H1 (cell line): ENCODE measurements around the gene ELFN1. TPM values are rescaled to one million over a fixed set of nuclear protein-coding genes. Genes with fewer than 3 reads are reported as not detected.

ENCODE experiments used
- CTCF ChIA-PET: fragments of 300-600 bp; sonication (Branson Sonifier 250); formaldehyde crosslinking; loops from one replicate; lab custom pipeline; 2021; ENCODE audit not compliant: partially characterized antibody; lab: Charles Lee
- POLR2A ChIA-PET: fragments of 300-600 bp; sonication (Branson Sonifier 250); formaldehyde crosslinking; loops from one replicate; lab custom pipeline; 2021; ENCODE audit warnings: inconsistent platforms; ENCODE audit not compliant: partially characterized antibody; lab: Charles Lee
- DNase-seq, 2 experiments: peaks; one replicate each; pipeline versions ENCODE4 v3.0.0 to v3.0.0-alpha.2; 2010 to 2022; ENCODE audit warnings: low spot score in 2 of 2, low read depth in 1 of 2, mixed read lengths in 1 of 2
- FAIRE-seq: peaks from 2 replicates; lab custom pipeline; 2011; peaks lifted over from hg19 to GRCh38; lab: Jason Lieb, UNC
- H2AFZ ChIP-seq: 2 replicates; pipeline ENCODE4 v1.8.1; 2012; ENCODE audit warnings: low read length, inconsistent platforms
- H2AK5ac ChIP-seq: 2 replicates; pipeline ENCODE4 v1.6.1; 2013; ENCODE audit warnings: low read depth, low read length
- H2BK120ac ChIP-seq: replicated peaks from 2 replicates; pipeline ENCODE3; 2013; ENCODE audit warnings: low read depth, low read length, inconsistent platforms
- H2BK12ac ChIP-seq: 2 replicates; pipeline ENCODE4 v1.6.1; 2013; ENCODE audit warnings: low read depth, low read length
- H2BK15ac ChIP-seq: 2 replicates; pipeline ENCODE4 v1.6.1; 2013; ENCODE audit warnings: low read length
- H2BK20ac ChIP-seq: 2 replicates; pipeline ENCODE4 v1.6.1; 2013; ENCODE audit warnings: low read length
- H2BK5ac ChIP-seq: 2 replicates; pipeline ENCODE4 v1.6.1; 2013; ENCODE audit warnings: low read depth, low read length
- H3K14ac ChIP-seq: 2 replicates; pipeline ENCODE4 v1.6.1; 2013; ENCODE audit warnings: inconsistent platforms; ENCODE audit not compliant: insufficient read length
- H3K18ac ChIP-seq: 2 replicates; pipeline ENCODE4 v1.6.1; 2013; ENCODE audit warnings: low read length; ENCODE audit errors: extremely low read depth
- H3K23ac ChIP-seq: 2 replicates; pipeline ENCODE4 v1.6.1; 2013; ENCODE audit warnings: inconsistent platforms; ENCODE audit not compliant: insufficient read length
- H3K23me2 ChIP-seq: 2 replicates; pipeline ENCODE4 v1.6.1; 2013; ENCODE audit warnings: low read depth, low read length
- H3K27ac ChIP-seq: 2 replicates; pipeline ENCODE4 v1.6.1; 2011; ENCODE audit warnings: low read depth, low read length, inconsistent platforms
- H3K27me3 ChIP-seq, 4 experiments: replicated peaks in 1 of 4; 1 replicate in 1 of 4; 2 replicates in 3 of 4; pipeline versions ENCODE4 v1.6.1 to v1.8.1; 2011 to 2013; ENCODE audit warnings: low read length in 3 of 4, mild to moderate bottlenecking in 3 of 4, inconsistent platforms in 2 of 4, mixed read lengths in 2 of 4, moderate library complexity in 1 of 4; ENCODE audit not compliant: control insufficient read depth in 3 of 4, insufficient read depth in 3 of 4; ENCODE audit errors: extremely low read depth in 1 of 4
- H3K36me3 ChIP-seq, 4 experiments: 2 replicates each; pipeline versions ENCODE4 v1.6.1 to v1.8.1; 2011 to 2013; ENCODE audit warnings: mild to moderate bottlenecking in 4 of 4, low read length in 3 of 4, moderate library complexity in 2 of 4, control low read depth in 1 of 4, inconsistent platforms in 1 of 4; ENCODE audit not compliant: insufficient read depth in 4 of 4, control insufficient read depth in 2 of 4
- H3K4ac ChIP-seq: replicated peaks from 2 replicates; pipeline ENCODE3; 2013; ENCODE audit warnings: low read length, low read depth, mixed read lengths, inconsistent platforms; ENCODE audit not compliant: insufficient read length
- H3K4me1 ChIP-seq, 4 experiments: replicated peaks in 1 of 4; 1 replicate in 1 of 4; 2 replicates in 3 of 4; pipeline versions ENCODE4 v1.6.1 to v1.8.1; 2011 to 2013; ENCODE audit warnings: low read length in 3 of 4, inconsistent platforms in 2 of 4, mixed read lengths in 1 of 4; ENCODE audit not compliant: insufficient read depth in 4 of 4, control insufficient read depth in 3 of 4
- H3K4me2 ChIP-seq, 2 experiments: 2 replicates each; pipeline versions ENCODE4 v1.6.1 to v1.8.1; 2011 to 2013; ENCODE audit warnings: low read depth in 2 of 2, low read length in 2 of 2, control low read depth in 1 of 2, inconsistent platforms in 1 of 2, mild to moderate bottlenecking in 1 of 2; ENCODE audit not compliant: insufficient read depth in 1 of 2
- H3K4me3 ChIP-seq, 4 experiments: fragments of 200-600, 300-600 bp in 1 of 4; sonication (generic), shearing (Covaris generic), sonication (Bioruptor Twin) in 1 of 4; 2 replicates each; pipeline versions ENCODE4 v1.5.1 to v1.8.1; 2011 to 2016; ENCODE audit warnings: low read length in 4 of 4, low read depth in 3 of 4, control low read depth in 2 of 4, inconsistent platforms in 2 of 4, mild to moderate bottlenecking in 2 of 4, mixed read lengths in 1 of 4, moderate library complexity in 1 of 4; ENCODE audit not compliant: insufficient read depth in 2 of 4; ENCODE audit errors: extremely low read depth in 1 of 4
- H3K56ac ChIP-seq: replicated peaks from 2 replicates; pipeline ENCODE3; 2013; ENCODE audit warnings: low read depth, mild to moderate bottlenecking, mixed read lengths, low read length, inconsistent platforms; ENCODE audit not compliant: insufficient read length
- H3K79me1 ChIP-seq: 2 replicates; pipeline ENCODE4 v1.6.1; 2013; ENCODE audit warnings: low read depth, low read length, control low read depth
- H3K79me2 ChIP-seq, 2 experiments: 2 replicates each; pipeline versions ENCODE4 v1.6.1 to v1.8.1; 2012 to 2013; ENCODE audit warnings: low read length in 2 of 2, mild to moderate bottlenecking in 2 of 2, inconsistent platforms in 1 of 2; ENCODE audit not compliant: insufficient read depth in 2 of 2, control insufficient read depth in 1 of 2
- H3K9ac ChIP-seq, 4 experiments: replicated peaks in 1 of 4; 1 replicate in 1 of 4; 2 replicates in 3 of 4; pipeline versions ENCODE4 v1.6.1 to v1.8.1; 2011 to 2013; ENCODE audit warnings: low read depth in 3 of 4, low read length in 3 of 4, control low read depth in 2 of 4, mild to moderate bottlenecking in 2 of 4, moderate library complexity in 2 of 4, inconsistent platforms in 1 of 4; ENCODE audit errors: extremely low read depth in 1 of 4
- H3K9me3 ChIP-seq, 2 experiments: 2 replicates each; pipeline versions ENCODE4 v1.6.1 to v1.8.1; 2012 to 2013; ENCODE audit warnings: mild to moderate bottlenecking in 2 of 2, moderate library complexity in 2 of 2, control low read depth in 1 of 2, inconsistent platforms in 1 of 2, low read depth in 1 of 2, low read length in 1 of 2, mixed read lengths in 1 of 2; ENCODE audit not compliant: insufficient read depth in 2 of 2
- H4K20me1 ChIP-seq, 2 experiments: replicated peaks in 1 of 2; 2 replicates each; pipeline versions ENCODE3 to v1.8.1; 2011 to 2013; ENCODE audit warnings: inconsistent platforms in 2 of 2, low read length in 2 of 2, mild to moderate bottlenecking in 1 of 2; ENCODE audit not compliant: insufficient read depth in 2 of 2, control insufficient read depth in 1 of 2
- H4K5ac ChIP-seq: 2 replicates; pipeline ENCODE4 v1.6.1; 2013; ENCODE audit warnings: low read length, low read depth, mixed read lengths, inconsistent platforms; ENCODE audit not compliant: insufficient read length
- H4K8ac ChIP-seq: 2 replicates; pipeline ENCODE4 v1.8.0; 2013; ENCODE audit warnings: mild to moderate bottlenecking, moderate library complexity, low read length, inconsistent platforms; ENCODE audit not compliant: insufficient read depth; ENCODE audit errors: extremely low read depth
- H4K91ac ChIP-seq: replicated peaks from 2 replicates; pipeline ENCODE3; 2013; ENCODE audit warnings: low read length, mixed read lengths, inconsistent platforms; ENCODE audit not compliant: insufficient read length
- TEAD4 ChIP-seq: IDR thresholded peaks from 2 replicates; pipeline ENCODE4 v1.6.1; 2012; ENCODE audit warnings: low read depth, low read length, inconsistent platforms, mixed read lengths
- WGBS, 2 experiments: shearing (Covaris generic) in 1 of 2; methylation state at CpG; one replicate each; pipeline versions ENCODE4 v1.1.6 to v1.1.7; 2013 to 2015; ENCODE audit warnings: low lambda C conversion rate in 2 of 2, mixed read lengths in 2 of 2, inconsistent platforms in 1 of 2, low coverage in 1 of 2, missing lambda C conversion rate in 1 of 2; ENCODE audit not compliant: insufficient replicate concordance in 2 of 2, insufficient coverage in 1 of 2, insufficient read length in 1 of 2; ENCODE audit errors: extremely low coverage in 1 of 2, missing lambda C conversion rate in 1 of 2; 5-methylcytosine and 5-hydroxymethylcytosine counted together
- polyA plus RNA-seq, 7 experiments: library from polyadenylated mRNA; depleted of rRNA in 3 of 7; stranded (reverse) in 5 of 7; unstranded in 2 of 7; fragments of >200 nt in 5 of 7; fragments of 200-250 nt in 2 of 7; gene quantifications; 1 replicate in 5 of 7; 2 replicates in 1 of 7; 4 replicates in 1 of 7; pipeline versions ENCODE4 v1.2.1 to v1.2.3, GENCODE V29; 2011 to 2013; ENCODE audit warnings: missing spikeins in 2 of 7, mixed read lengths in 2 of 7
- total RNA-seq: library from RNA; stranded (reverse); fragmentation: NEBNext Ultra II Directional; extraction: Animal tissue kit (Norgen Biotek cat#: 25700); gene quantifications from 2 replicates; pipeline ENCODE4 v1.2.1, GENCODE V29; 2021

ELFN1 gene
- total and polyA plus RNA-seq, 2 of the 8 experiments (the other 6 are each of a cell fraction or from before 2014, with no cell fraction given) = 2.0 to 4.5 TPM

GRCh38 chr7:1635401-1635800 is 34.7 kb upstream of the ELFN1 start:
- Histone ChIP-seq H4K5ac (no peak overlapping the region), H2AK5ac (no peak overlapping the region), H3K56ac (no peak overlapping the region), H3K4me1 (no peaks in the 10 kb centered on the region; a peak in 1 of 7 replicates), H2BK5ac (no peak overlapping the region), H2BK12ac (no peak overlapping the region), H3K79me1 (no peaks in the 10 kb centered on the region), H3K36me3 (no peaks in the 10 kb centered on the region), H4K20me1 (no peaks in the 10 kb centered on the region), H4K8ac (no peak overlapping the region), H2AFZ (no peak overlapping the region), H2BK20ac (no peak overlapping the region), H3K23ac (no peak overlapping the region), H3K4me3 (no peak overlapping the region), H3K23me2 (peaks cover 7% of the 10 kb centered on the region; the same call in 1 of the 2 replicates), H3K9ac (no peak overlapping the region), H3K79me2 (no peaks in the 10 kb centered on the region), H2BK15ac (no peak overlapping the region), H2BK120ac (no peak overlapping the region), H3K9me3 (peaks cover 7 to 16% of the 10 kb centered on the region in 2 experiments), H4K91ac (no peak overlapping the region), H3K27ac (no peak overlapping the region), H3K4ac (no peak overlapping the region), H3K27me3 (no peaks in the 10 kb centered on the region; a peak in 1 of 7 replicates), H3K4me2 (no peak overlapping the region), H3K18ac (no peak overlapping the region), H3K14ac (no peak overlapping the region)
- FAIRE-seq (no peak), DNase-seq (no peak)
- CTCF ChIA-PET = no interaction called here
- 76% methylated on average over 1 of the region's 1 CpG; no CpG with 5 or more reads in 1 of the 2 experiments for WGBS, 2 experiments
- TF ChIP-seq TEAD4 = no peak
- POLR2A ChIA-PET = no interaction called here
